ENCODE data around the gene GPR15LG. TPM values are rescaled to one million over a fixed set of nuclear protein-coding genes. Genes with fewer than 3 reads are reported as not detected.
"Not testable (repeated sequence)": the region's sequence is repeated elsewhere in the genome, so short reads cannot be mapped to it uniquely, and the experiment has no call there.

Gene GPR15LG
- total RNA-seq, 6 experiments from 2014 or later: not detected

DNA sequence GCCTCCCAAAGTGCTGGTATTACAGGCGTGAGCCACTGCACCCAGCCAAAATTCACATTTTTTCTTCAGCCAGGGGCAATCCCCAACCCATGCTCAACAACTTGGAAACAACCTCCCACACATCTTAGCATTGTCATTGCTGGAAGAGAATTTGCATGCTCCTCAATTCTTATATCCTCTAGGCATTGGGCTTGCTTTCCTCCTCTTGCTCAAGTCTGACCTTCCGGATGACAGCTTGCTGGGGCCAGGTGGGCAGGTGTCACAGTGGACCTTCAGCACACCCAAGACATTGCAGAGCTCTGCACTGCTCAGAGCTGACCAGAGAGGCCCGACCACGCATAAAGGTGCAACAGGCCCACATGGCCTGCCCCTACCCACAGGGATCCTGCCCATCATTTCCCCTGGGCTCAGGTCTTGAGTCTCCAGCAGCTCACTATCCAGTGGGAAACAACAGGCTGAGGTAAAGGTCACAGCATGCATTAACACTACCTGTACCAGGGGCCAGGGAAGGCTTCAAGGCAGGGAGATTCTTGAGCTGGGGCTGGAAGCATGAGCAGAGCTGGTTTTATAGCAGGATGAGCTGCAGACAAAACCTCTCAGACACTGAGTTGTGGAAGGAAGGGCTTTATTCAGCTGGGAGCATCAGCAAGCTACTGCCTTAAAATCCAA lies 6.8 kb upstream of the GPR15LG start:
- no peak for DNase-seq
- Mint-ChIP-seq H3K27me3 (ENCODE audit: insufficient read depth) (peaks cover 11% of the 10 kb centered on the region; the same call in 1 of the 2 replicates), H3K27ac (no peak overlapping the region), H3K4me1 (ENCODE audit: low read depth) (no peaks in the 10 kb centered on the region), H3K9me3 (no peaks in the 10 kb centered on the region), H3K36me3 (ENCODE audit: low read depth) (no peaks in the 10 kb centered on the region), H3K4me3 (no peak overlapping the region)
- no peak for TF ChIP-seq CTCF (IDR thresholded peaks at IDR 0.05)

DNA sequence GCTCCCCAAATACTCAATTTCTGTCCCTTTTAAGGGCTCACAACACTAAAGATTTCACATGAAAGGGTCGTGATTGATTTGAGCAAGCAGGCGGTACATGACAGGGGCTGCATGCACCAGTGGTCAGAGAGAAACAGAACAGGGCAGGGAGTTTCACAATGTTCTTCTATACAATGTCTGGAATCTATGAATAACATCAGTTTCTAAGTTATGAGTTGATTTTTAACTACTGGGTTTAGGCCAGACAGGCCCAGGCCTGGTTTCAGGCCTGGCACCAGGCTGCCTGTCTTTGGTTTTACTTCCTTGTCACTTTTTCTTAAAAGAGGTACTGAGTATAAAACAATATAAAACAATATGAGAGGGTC lies 6.3 kb upstream of the GPR15LG start:
- H3K4me3 Mint-ChIP-seq; H3K27ac Mint-ChIP-seq; H3K4me1 Mint-ChIP-seq (ENCODE audit: low read depth); DNase-seq; H3K9me3 Mint-ChIP-seq; H3K36me3 Mint-ChIP-seq (ENCODE audit: low read depth): not testable (repeated sequence)
- H3K27me3 Mint-ChIP-seq (ENCODE audit: insufficient read depth): peaks cover 13% of the 10 kb centered on the region

DNA sequence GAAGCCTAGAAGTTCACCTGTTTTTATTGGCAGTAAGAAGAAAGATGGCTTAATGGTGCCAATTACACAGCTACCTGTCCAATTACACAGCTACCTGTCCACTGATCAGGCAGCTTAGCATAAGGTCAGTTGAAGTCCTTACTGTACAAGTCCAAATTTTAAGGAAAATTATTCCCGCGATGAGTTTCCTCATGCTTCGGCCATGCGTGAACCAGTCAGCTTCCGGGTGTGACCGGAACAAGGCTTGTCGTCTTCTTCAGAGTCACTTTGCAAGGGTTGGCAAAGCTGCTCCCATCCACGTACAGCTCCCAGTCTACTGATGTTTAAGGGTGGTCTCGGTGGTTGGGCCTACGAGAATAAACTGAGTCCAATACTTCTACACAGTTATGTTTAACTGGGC lies 5.2 kb upstream of the GPR15LG start:
- not testable (repeated sequence) for H3K27me3 Mint-ChIP-seq (ENCODE audit: insufficient read depth); H3K9me3 Mint-ChIP-seq; H3K27ac Mint-ChIP-seq; H3K36me3 Mint-ChIP-seq (ENCODE audit: low read depth); H3K4me3 Mint-ChIP-seq; DNase-seq; H3K4me1 Mint-ChIP-seq (ENCODE audit: low read depth)

DNA sequence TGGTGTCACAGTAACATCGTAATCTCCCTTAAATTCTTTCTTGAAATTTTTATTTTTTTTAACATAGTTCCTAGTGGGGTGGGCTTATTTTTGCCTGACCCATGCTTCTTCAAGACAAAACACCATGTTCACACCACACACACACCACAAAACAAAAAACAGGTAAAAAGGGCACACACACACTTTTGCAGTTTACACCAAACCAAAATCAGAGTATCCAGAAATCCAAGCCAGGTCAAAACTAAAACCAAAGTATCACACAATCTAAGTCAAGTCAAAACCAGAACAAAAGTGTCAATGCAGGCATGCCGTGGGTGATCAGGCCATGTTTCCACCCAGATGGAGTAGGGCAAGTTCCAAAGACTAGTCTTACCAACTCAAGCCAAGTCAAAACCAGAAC lies 2.4 kb upstream of the GPR15LG start:
- H3K27ac Mint-ChIP-seq; H3K9me3 Mint-ChIP-seq; H3K4me1 Mint-ChIP-seq (ENCODE audit: low read depth); DNase-seq; H3K4me3 Mint-ChIP-seq; H3K27me3 Mint-ChIP-seq (ENCODE audit: insufficient read depth); H3K36me3 Mint-ChIP-seq (ENCODE audit: low read depth): not testable (repeated sequence)

GRCh38 chr10:84171700-84172466 lies 1.7 kb upstream of the GPR15LG start:
- H3K27ac Mint-ChIP-seq: not testable (repeated sequence)

GRCh38 chr10:84172467-84173356 lies 889 bp upstream of the GPR15LG start:
- Mint-ChIP-seq H3K27ac (no peak overlapping the region), H3K36me3 (ENCODE audit: low read depth) (no peaks in the 10 kb centered on the region), H3K9me3 (no peaks in the 10 kb centered on the region), H3K27me3 (ENCODE audit: insufficient read depth) (peaks cover 2% of the 10 kb centered on the region), H3K4me3 (no peak overlapping the region), H3K4me1 (ENCODE audit: low read depth) (no peaks in the 10 kb centered on the region)
- TF ChIP-seq CTCF (IDR thresholded peaks at IDR 0.05): no peak
- DNase-seq: no peak

More at GRCh38 chr10:84171700-84172466, 1.7 kb upstream of the GPR15LG start:
- DNase-seq; H3K27me3 Mint-ChIP-seq (ENCODE audit: insufficient read depth); H3K36me3 Mint-ChIP-seq (ENCODE audit: low read depth); H3K4me1 Mint-ChIP-seq (ENCODE audit: low read depth); H3K9me3 Mint-ChIP-seq; H3K4me3 Mint-ChIP-seq: not testable (repeated sequence)

GRCh38 chr10:84175436-84175835 lies 1.8 kb downstream of the GPR15LG start:
- H3K36me3 Mint-ChIP-seq (ENCODE audit: low read depth): no peaks in the 10 kb centered on the region
- H3K4me1 Mint-ChIP-seq (ENCODE audit: low read depth): no peaks in the 10 kb centered on the region
- no peak overlapping the region for H3K4me3 Mint-ChIP-seq
- peaks cover 2% of the 10 kb centered on the region for H3K27me3 Mint-ChIP-seq (ENCODE audit: insufficient read depth)
- no peaks in the 10 kb centered on the region for H3K9me3 Mint-ChIP-seq
- TF ChIP-seq CTCF (IDR thresholded peaks at IDR 0.05): no peak
- no peak for DNase-seq
- no peak overlapping the region for H3K27ac Mint-ChIP-seq
